Hepatocyte (in vitro differentiated cells): Measurements from ENCODE around the gene CLSTN1.

Experiments
- EZH2 ChIP-seq: fragments of 200-600 bp; sonication (generic); IDR thresholded peaks from 2 replicates; pipeline ENCODE4 v1.6.1; 2016; ENCODE audit warnings: antibody characterized with exemption, mild to moderate bottlenecking, borderline replicate concordance
- EZH2phosphoT487 ChIP-seq: fragments of 200-600 bp; sonication (generic); IDR thresholded peaks from one replicate; pipeline ENCODE4 v1.6.1; 2018; ENCODE audit warnings: antibody characterized with exemption, mild to moderate bottlenecking, low read depth, moderate library complexity; ENCODE audit not compliant: unreplicated experiment, severe bottlenecking
- TF ChIP-seq, protein P1 (sequence below): fragments of 200-600 bp; sonication (generic); IDR thresholded peaks from 2 replicates; pipeline ENCODE4 v1.5.1; 2016; ENCODE audit warnings: antibody characterized with exemption, mild to moderate bottlenecking; ENCODE audit not compliant: poor library complexity

DNA sequence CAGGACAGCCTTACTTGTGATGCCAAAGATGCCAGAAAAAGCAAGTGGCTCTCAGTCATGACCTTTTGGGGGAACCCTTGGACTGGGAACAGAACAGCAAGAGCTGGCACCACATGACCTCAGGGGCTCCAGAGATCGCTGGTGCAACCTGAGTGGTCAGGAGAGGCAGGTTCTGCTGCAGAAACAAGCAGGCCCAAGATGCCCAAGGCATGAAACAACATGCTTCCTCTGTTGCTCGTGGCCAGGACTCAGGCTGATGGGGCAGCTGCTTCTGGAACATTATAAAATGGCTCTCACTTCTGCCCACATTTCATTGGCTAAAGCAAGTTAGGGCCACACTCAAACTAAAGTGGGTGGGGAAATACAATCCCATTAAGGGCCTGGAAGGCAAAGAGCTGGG is 17.7 kb upstream of the CLSTN1 start:
- TF ChIP-seq EZH2 (no peak), EZH2phosphoT487 (no peak)
- TF ChIP-seq, protein P1, sequence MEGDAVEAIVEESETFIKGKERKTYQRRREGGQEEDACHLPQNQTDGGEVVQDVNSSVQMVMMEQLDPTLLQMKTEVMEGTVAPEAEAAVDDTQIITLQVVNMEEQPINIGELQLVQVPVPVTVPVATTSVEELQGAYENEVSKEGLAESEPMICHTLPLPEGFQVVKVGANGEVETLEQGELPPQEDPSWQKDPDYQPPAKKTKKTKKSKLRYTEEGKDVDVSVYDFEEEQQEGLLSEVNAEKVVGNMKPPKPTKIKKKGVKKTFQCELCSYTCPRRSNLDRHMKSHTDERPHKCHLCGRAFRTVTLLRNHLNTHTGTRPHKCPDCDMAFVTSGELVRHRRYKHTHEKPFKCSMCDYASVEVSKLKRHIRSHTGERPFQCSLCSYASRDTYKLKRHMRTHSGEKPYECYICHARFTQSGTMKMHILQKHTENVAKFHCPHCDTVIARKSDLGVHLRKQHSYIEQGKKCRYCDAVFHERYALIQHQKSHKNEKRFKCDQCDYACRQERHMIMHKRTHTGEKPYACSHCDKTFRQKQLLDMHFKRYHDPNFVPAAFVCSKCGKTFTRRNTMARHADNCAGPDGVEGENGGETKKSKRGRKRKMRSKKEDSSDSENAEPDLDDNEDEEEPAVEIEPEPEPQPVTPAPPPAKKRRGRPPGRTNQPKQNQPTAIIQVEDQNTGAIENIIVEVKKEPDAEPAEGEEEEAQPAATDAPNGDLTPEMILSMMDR = no peak
